Measurements from ENCODE around the gene KASH5.
"Not testable (repeated sequence)": the region's sequence is repeated elsewhere in the genome, so short reads cannot be mapped to it uniquely, and the experiment has no call there.

Gene KASH5

GRCh38 chr19:49455773-49456172 is 67.7 kb downstream of the KASH5 start:
- DNase-seq (ENCODE audit: low read depth, low spot score): no peak

- no peak for DNase-seq (ENCODE audit: low read depth, low spot score)
These were observed 68.3 kb downstream of the KASH5 start for GRCh38 chr19:49456326-49456725.

- DNase-seq (ENCODE audit: low read depth, low spot score): no peak
These were observed 70.5 kb downstream of the KASH5 start for GRCh38 chr19:49458567-49458903.

GRCh38 chr19:49459388-49459787 is 71.3 kb downstream of the KASH5 start:
- no peak for DNase-seq (ENCODE audit: low read depth, low spot score)

GRCh38 chr19:49461130-49461529 is 73.1 kb downstream of the KASH5 start:
- DNase-seq (ENCODE audit: low read depth, low spot score): not testable (repeated sequence)

- no peak for DNase-seq (ENCODE audit: low read depth, low spot score)
These were observed 73.6 kb downstream of the KASH5 start for GRCh38 chr19:49461656-49462055.

- no peak for DNase-seq (ENCODE audit: low read depth, low spot score)
These were observed 74.4 kb downstream of the KASH5 start for GRCh38 chr19:49462492-49462891.

GRCh38 chr19:49463960-49464740 is 76.1 kb downstream of the KASH5 start:
- DNase-seq (ENCODE audit: low read depth, low spot score): no peak

GRCh38 chr19:49465371-49465770 is 77.3 kb downstream of the KASH5 start:
- DNase-seq (ENCODE audit: low read depth, low spot score): no peak

Data from activated naive CD8-positive, alpha-beta T cell treated with anti-CD3 and anti-CD28 coated beads, Interleukin-2, amount 50 U/mL, for 16 hours (primary cell).